Measurements from ENCODE around the gene DDX19B. TPM values are rescaled to one million over a fixed set of nuclear protein-coding genes. Genes with fewer than 3 reads are reported as not detected.
A peak's percentile ranks its signal among the peaks of the same experiment; 100 is the strongest.

Gene DDX19B
- total RNA-seq, 1 experiment from 2014 or later: 38.4 TPM

GRCh38 chr16:70250748-70251628 lies 48.0 kb upstream of the DDX19B start (continued):
- TF ChIP-seq ARID4B (CRISPR knock-in tag; IDR thresholded peaks at IDR 0.05; ENCODE audit: borderline replicate concordance) (0 out of 2 replicates have a peak, but pooled peaks have one; percentile 57), E2F1 (CRISPR knock-in tag; IDR thresholded peaks at IDR 0.05) (no peak), ZBTB43 (CRISPR knock-in tag; IDR thresholded peaks at IDR 0.05) (peak; percentile 76), PREB (CRISPR knock-in tag; IDR thresholded peaks at IDR 0.05; ENCODE audit: borderline replicate concordance) (peak; percentile 67; the same call in 1 of the 2 replicates), SOX15 (CRISPR knock-in tag; IDR thresholded peaks at IDR 0.05) (no peak), ZNF121 (CRISPR knock-in tag; IDR thresholded peaks at IDR 0.05) (no peak), ZNF416 (CRISPR knock-in tag; IDR thresholded peaks at IDR 0.05) (no peak), ZNF512 (CRISPR knock-in tag; IDR thresholded peaks at IDR 0.05; ENCODE audit: borderline replicate concordance) (no peak), FOXP1 (CRISPR knock-in tag; IDR thresholded peaks at IDR 0.05; ENCODE audit: borderline replicate concordance) (peak; percentile 85), ZBTB21 (CRISPR knock-in tag; IDR thresholded peaks at IDR 0.05; ENCODE audit: borderline replicate concordance) (no peak), NFE2L1 (CRISPR knock-in tag; IDR thresholded peaks at IDR 0.05) (peak; percentile 83), RELA (CRISPR knock-in tag; IDR thresholded peaks at IDR 0.05; ENCODE audit: borderline replicate concordance) (peak; percentile 58; the same call in 1 of the 2 replicates), KAT7 (CRISPR knock-in tag; IDR thresholded peaks at IDR 0.05; ENCODE audit: borderline replicate concordance) (no peak; the same call in 1 of the 2 replicates), E2F4 (CRISPR knock-in tag; IDR thresholded peaks at IDR 0.05; ENCODE audit: borderline replicate concordance, low read depth) (peak; percentile 85; the same call in 1 of the 2 replicates), ESRRA (CRISPR knock-in tag; IDR thresholded peaks at IDR 0.05; ENCODE audit: borderline replicate concordance) (peak; percentile 54; the same call in 1 of the 2 replicates), ATF2 (CRISPR knock-in tag; IDR thresholded peaks at IDR 0.05; ENCODE audit: borderline replicate concordance, low read depth) (0 out of 2 replicates have a peak, but pooled peaks have one; percentile 22), CREM (CRISPR knock-in tag; IDR thresholded peaks at IDR 0.05) (no peak), ELF4 (CRISPR knock-in tag; IDR thresholded peaks at IDR 0.05; ENCODE audit: low read depth) (no peak), ZNF532 (CRISPR knock-in tag; IDR thresholded peaks at IDR 0.05; ENCODE audit: borderline replicate concordance) (no peak)

Data from WTC11 (cell line).